GM23338 (cell line): ENCODE measurements around the gene TEX36. TPM values are rescaled to one million over a fixed set of nuclear protein-coding genes. Genes with fewer than 3 reads are reported as not detected.

Experiments
- ATAC-seq: fragments of 200-7000 bp; cut with Tn5 transposase; 3 replicates; pipeline ENCODE4 v1.9.1; 2020
- DNase-seq: peaks from one replicate; pipeline ENCODE4 v3.0.0-alpha.2; 2015; ENCODE audit warnings: low spot score
- H2AFZ ChIP-seq: fragments of 200-600 bp; sonication (generic); 2 replicates; pipeline ENCODE4 v1.8.0; 2016; ENCODE audit warnings: antibody characterized with exemption, mild to moderate bottlenecking, moderate library complexity
- H3F3A ChIP-seq: fragments of 200-600 bp; sonication (generic); replicated peaks from 2 replicates; pipeline ENCODE4 v1.8.0; 2017; ENCODE audit warnings: antibody characterized with exemption, mixed run types, low read depth
- H3K27ac ChIP-seq: fragments of 200-600 bp; sonication (generic); 2 replicates; pipeline ENCODE4 v1.6.1; 2016; ENCODE audit warnings: low read depth
- H3K27me3 ChIP-seq: fragments of 200-600 bp; sonication (generic); 2 replicates; pipeline ENCODE4 v1.8.0; 2016; ENCODE audit warnings: mild to moderate bottlenecking, mixed run types, moderate library complexity; ENCODE audit not compliant: insufficient read depth
- H3K36me3 ChIP-seq: fragments of 200-600 bp; sonication (generic); 2 replicates; pipeline ENCODE4 v1.8.0; 2016; ENCODE audit warnings: mild to moderate bottlenecking; ENCODE audit not compliant: insufficient read depth
- H3K4me1 ChIP-seq: fragments of 200-600 bp; sonication (generic); 2 replicates; pipeline ENCODE4 v1.8.0; 2016; ENCODE audit warnings: mild to moderate bottlenecking, moderate library complexity; ENCODE audit not compliant: insufficient read depth
- H3K4me2 ChIP-seq: fragments of 200-600 bp; sonication (generic); 2 replicates; pipeline ENCODE4 v1.7.1; 2017; ENCODE audit warnings: mixed run types
- H3K4me3 ChIP-seq: fragments of 200-600 bp; sonication (generic); 2 replicates; pipeline ENCODE4 v1.6.1; 2016; ENCODE audit warnings: mixed run types
- H3K79me2 ChIP-seq: fragments of 200-600 bp; sonication (generic); replicated peaks from 2 replicates; pipeline ENCODE4 v1.8.0; 2017; ENCODE audit warnings: mild to moderate bottlenecking; ENCODE audit not compliant: insufficient read depth
- H3K9me2 ChIP-seq: fragments of 200-600 bp; sonication (generic); 2 replicates; pipeline ENCODE4 v1.8.0; 2017; ENCODE audit not compliant: insufficient read depth
- H4K20me1 ChIP-seq: fragments of 200-600 bp; sonication (generic); replicated peaks from 2 replicates; pipeline ENCODE4 v1.8.0; 2017; ENCODE audit warnings: mild to moderate bottlenecking; ENCODE audit not compliant: insufficient read depth
- H3K27ac Mint-ChIP-seq: 2 replicates; pipeline ENCODE4 v1.8.0; 2020; ENCODE audit warnings: inconsistent platforms, mild to moderate bottlenecking, moderate library complexity, mixed read lengths
- H3K27me3 Mint-ChIP-seq: 3 replicates; pipeline ENCODE4 v1.8.0; 2022; ENCODE audit warnings: low read depth, mild to moderate bottlenecking, moderate library complexity, mixed read lengths, inconsistent platforms; ENCODE audit not compliant: insufficient read depth, poor library complexity
- H3K36me3 Mint-ChIP-seq: 3 replicates; pipeline ENCODE4 v1.8.0; 2021; ENCODE audit warnings: low read depth, mild to moderate bottlenecking, inconsistent platforms, moderate library complexity, mixed read lengths
- H3K4me1 Mint-ChIP-seq: 3 replicates; pipeline ENCODE4 v1.8.0; 2020; ENCODE audit warnings: mild to moderate bottlenecking, inconsistent platforms, mixed read lengths
- H3K4me3 Mint-ChIP-seq: 3 replicates; pipeline ENCODE4 v1.8.0; 2021; ENCODE audit warnings: moderate library complexity, mild to moderate bottlenecking, inconsistent platforms, mixed read lengths
- H3K9me3 Mint-ChIP-seq: 3 replicates; pipeline ENCODE4 v1.8.0; 2020; ENCODE audit warnings: moderate library complexity, mild to moderate bottlenecking, inconsistent platforms, mixed read lengths
- CREB1 ChIP-seq: fragments of 250-450 bp; sonication (Bioruptor Pico); IDR thresholded peaks from 2 replicates; pipeline ENCODE4 v1.5.0; 2020; ENCODE audit warnings: low read depth, mild to moderate bottlenecking, moderate library complexity
- CTCF ChIP-seq, 2 experiments: fragments of 200-600 bp in 1 of 2; sonication (generic) in 1 of 2; conservative IDR thresholded peaks; 2 replicates each; pipeline versions ENCODE4 v1.5.1 to v1.6.1; 2016 to 2017; ENCODE audit warnings: antibody characterized with exemption in 2 of 2, low read depth in 2 of 2, mild to moderate bottlenecking in 2 of 2, moderate library complexity in 1 of 2
- ETS1 ChIP-seq: IDR thresholded peaks from 2 replicates; pipeline ENCODE4 v1.6.1; 2016; ENCODE audit warnings: antibody characterized with exemption
- JUNB ChIP-seq: IDR thresholded peaks from one replicate; pipeline ENCODE4 v1.6.1; 2016; ENCODE audit warnings: antibody characterized with exemption; ENCODE audit not compliant: unreplicated experiment
- NANOG ChIP-seq: IDR thresholded peaks from 2 replicates; pipeline ENCODE4 v1.6.1; 2016; ENCODE audit warnings: antibody characterized with exemption, borderline replicate concordance
- POLR2AphosphoS5 ChIP-seq: IDR thresholded peaks from 2 replicates; pipeline ENCODE4 v1.6.1; 2016; ENCODE audit warnings: antibody characterized with exemption, low read depth
- REST ChIP-seq: IDR thresholded peaks from one replicate; pipeline ENCODE4 v1.6.1; 2018; ENCODE audit warnings: antibody characterized with exemption; ENCODE audit not compliant: unreplicated experiment
- ZNF114 ChIP-seq: fragments of 250-450 bp; sonication (Bioruptor Pico); IDR thresholded peaks from 2 replicates; pipeline ENCODE4 v1.5.0; 2020; ENCODE audit warnings: mild to moderate bottlenecking, moderate library complexity
- ZNF462 ChIP-seq: fragments of 250-450 bp; sonication (Bioruptor Pico); IDR thresholded peaks from 2 replicates; pipeline ENCODE4 v1.5.0; 2020; ENCODE audit warnings: mild to moderate bottlenecking, moderate library complexity
- polyA plus RNA-seq: library from polyadenylated mRNA; unstranded; fragments of >200 nt; fragmentation: Nextera tagmentation; extraction: Ambion mirVana; gene quantifications from 2 replicates; pipeline ENCODE4 v1.2.1, GENCODE V29; 2016
- total RNA-seq: library from RNA; depleted of rRNA; stranded (reverse); fragments of >200 nt; shearing (Covaris generic); gene quantifications from 2 replicates; pipeline ENCODE4 v1.2.3, GENCODE V29; 2014

TEX36 gene
- total and polyA plus RNA-seq, 2 experiments from 2014 or later, result not detected

- TF ChIP-seq ZNF462 (CRISPR knock-in tag) (no peak), ZNF114 (no peak), NANOG (no peak), REST (no peak), JUNB (no peak)
Measured at GRCh38 chr10:125646311-125646710, 36.7 kb downstream of the TEX36 start (continued).

- ATAC-seq, result no peak
- DNase-seq, result no peak
- H3K27ac Mint-ChIP-seq, result no peak overlapping the region
- TF ChIP-seq NANOG, result no peak
- no peak for TF ChIP-seq CTCF (conservative IDR thresholded peaks at IDR 0.05; ENCODE audit: low read depth in 2 of 2)
- no peak for TF ChIP-seq POLR2AphosphoS5
- TF ChIP-seq CREB1 (CRISPR knock-in tag), result no peak
- no peak for TF ChIP-seq ZNF114
- TF ChIP-seq ETS1, result no peak
Measured at GRCh38 chr10:125641398-125641797, 41.6 kb downstream of the TEX36 start.

More at GRCh38 chr10:125641398-125641797, 41.6 kb downstream of the TEX36 start:
- Histone ChIP-seq H3K79me2 (no peaks in the 10 kb centered on the region), H2AFZ (no peak overlapping the region), H3K4me3 (no peak overlapping the region), H3K9me2 (no peaks in the 10 kb centered on the region), H3K4me2 (no peak overlapping the region), H3K27ac (no peak overlapping the region), H3K36me3 (no peaks in the 10 kb centered on the region), H3K27me3 (no peaks in the 10 kb centered on the region), H4K20me1 (no peaks in the 10 kb centered on the region), H3F3A (no peaks in the 10 kb centered on the region), H3K4me1 (no peaks in the 10 kb centered on the region)
- Mint-ChIP-seq H3K9me3 (peaks cover 15% of the 10 kb centered on the region), H3K36me3 (0 out of 3 replicates have a peak, but pooled peaks cover 1% of the 10 kb centered on the region), H3K4me3 (no peak overlapping the region), H3K27me3 (peaks cover 15% of the 10 kb centered on the region), H3K4me1 (peaks cover 14% of the 10 kb centered on the region)
